BJ (cell line): ENCODE data around the gene PXK. TPM values are rescaled to one million over a fixed set of nuclear protein-coding genes. Genes with fewer than 3 reads are reported as not detected.

Experiments
- CTCF ChIA-PET: fragments of 350-600 bp; formaldehyde crosslinking; extraction: SDS; loops from one replicate; lab custom pipeline; 2021; ENCODE audit warnings: antibody characterized with exemption, inconsistent platforms; lab: Yijun Ruan, JAX
- POLR2A ChIA-PET: fragments of 300-600 bp; sonication (Branson Sonifier 250); formaldehyde crosslinking; extraction: SDS; loops from one replicate; lab custom pipeline; 2021; ENCODE audit warnings: antibody characterized with exemption; lab: Charles Lee
- DNase-seq: peaks from one replicate; pipeline ENCODE4 v3.0.0-alpha.2; 2011; ENCODE audit warnings: low read depth
- H3K27me3 ChIP-seq: 2 replicates; pipeline ENCODE4 v1.6.0; 2011; ENCODE audit warnings: low read length; ENCODE audit not compliant: control insufficient read depth, insufficient read depth
- H3K36me3 ChIP-seq: 2 replicates; pipeline ENCODE4 v1.5.1; 2011; ENCODE audit warnings: low read length; ENCODE audit not compliant: control insufficient read depth, insufficient read depth
- H3K4me3 ChIP-seq: 2 replicates; pipeline ENCODE4 v1.5.1; 2011; ENCODE audit warnings: low read depth, mild to moderate bottlenecking, control low read depth, low read length
- polyA plus RNA-seq: library from polyadenylated mRNA; depleted of rRNA; stranded (reverse); fragments of >200 nt; gene quantifications from 2 replicates; pipeline ENCODE4 v1.2.3, GENCODE V29; 2011
- TF ChIP-seq, protein P1 (sequence below): IDR thresholded peaks from 2 replicates; pipeline ENCODE4 v1.5.1; 2011; ENCODE audit warnings: low read depth, mild to moderate bottlenecking, control low read depth, inconsistent platforms, low read length, moderate library complexity; ENCODE audit not compliant: insufficient read depth

PXK gene
- polyA plus RNA-seq, 1 experiment, result 36.4 TPM

DNA sequence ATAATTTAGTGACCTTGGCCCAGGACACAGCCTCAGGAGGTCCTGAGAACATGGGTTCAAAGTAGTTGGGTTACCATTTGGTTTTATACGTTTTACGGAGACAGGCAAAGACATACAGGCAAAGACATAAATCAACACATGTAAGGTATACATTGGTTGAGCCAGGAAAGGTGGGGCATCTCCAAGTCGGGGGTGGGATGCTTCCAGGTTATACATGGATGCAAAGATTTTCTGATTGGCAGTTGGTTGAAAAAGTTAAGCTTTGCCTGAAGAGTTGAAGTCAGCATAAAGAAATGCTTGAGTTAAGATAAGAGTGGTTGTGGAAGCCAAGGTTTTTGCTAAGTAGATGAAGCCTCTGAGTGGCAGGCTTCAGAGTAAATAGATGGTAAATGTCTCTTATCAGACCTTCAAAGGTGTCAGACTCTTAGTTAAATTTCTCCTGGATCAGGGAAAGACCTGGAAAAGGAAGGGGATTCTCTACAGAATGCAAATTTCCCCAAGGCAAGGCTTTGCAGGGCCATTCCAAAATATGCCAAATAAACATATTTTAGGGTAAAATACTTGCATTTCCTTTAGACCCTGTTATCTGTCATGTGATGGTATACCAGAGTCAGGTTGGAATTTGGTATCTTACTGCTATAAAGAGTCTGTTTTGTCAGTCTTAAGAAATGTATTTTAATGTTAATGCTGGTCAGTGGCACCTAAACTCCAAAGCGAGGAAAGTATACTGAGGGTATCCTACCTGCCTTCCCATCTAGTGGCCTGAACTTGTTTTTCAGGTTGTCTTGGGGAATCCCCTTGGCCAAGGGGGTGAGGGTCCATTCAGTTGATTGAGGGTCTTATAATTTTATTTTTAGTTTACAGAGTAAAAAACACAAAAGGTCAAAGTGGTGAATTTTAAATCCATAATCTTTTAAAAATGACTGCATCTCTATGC, 109.1 kb downstream of the PXK start:
- POLR2A ChIA-PET, result no interaction called here
- CTCF ChIA-PET, result no interaction called here
- Histone ChIP-seq H3K27me3 (no peaks in the 10 kb centered on the region), H3K36me3 (no peaks in the 10 kb centered on the region), H3K4me3 (no peak overlapping the region)
- TF ChIP-seq, protein P1, sequence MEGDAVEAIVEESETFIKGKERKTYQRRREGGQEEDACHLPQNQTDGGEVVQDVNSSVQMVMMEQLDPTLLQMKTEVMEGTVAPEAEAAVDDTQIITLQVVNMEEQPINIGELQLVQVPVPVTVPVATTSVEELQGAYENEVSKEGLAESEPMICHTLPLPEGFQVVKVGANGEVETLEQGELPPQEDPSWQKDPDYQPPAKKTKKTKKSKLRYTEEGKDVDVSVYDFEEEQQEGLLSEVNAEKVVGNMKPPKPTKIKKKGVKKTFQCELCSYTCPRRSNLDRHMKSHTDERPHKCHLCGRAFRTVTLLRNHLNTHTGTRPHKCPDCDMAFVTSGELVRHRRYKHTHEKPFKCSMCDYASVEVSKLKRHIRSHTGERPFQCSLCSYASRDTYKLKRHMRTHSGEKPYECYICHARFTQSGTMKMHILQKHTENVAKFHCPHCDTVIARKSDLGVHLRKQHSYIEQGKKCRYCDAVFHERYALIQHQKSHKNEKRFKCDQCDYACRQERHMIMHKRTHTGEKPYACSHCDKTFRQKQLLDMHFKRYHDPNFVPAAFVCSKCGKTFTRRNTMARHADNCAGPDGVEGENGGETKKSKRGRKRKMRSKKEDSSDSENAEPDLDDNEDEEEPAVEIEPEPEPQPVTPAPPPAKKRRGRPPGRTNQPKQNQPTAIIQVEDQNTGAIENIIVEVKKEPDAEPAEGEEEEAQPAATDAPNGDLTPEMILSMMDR, result no peak
- DNase-seq, result no peak

DNA sequence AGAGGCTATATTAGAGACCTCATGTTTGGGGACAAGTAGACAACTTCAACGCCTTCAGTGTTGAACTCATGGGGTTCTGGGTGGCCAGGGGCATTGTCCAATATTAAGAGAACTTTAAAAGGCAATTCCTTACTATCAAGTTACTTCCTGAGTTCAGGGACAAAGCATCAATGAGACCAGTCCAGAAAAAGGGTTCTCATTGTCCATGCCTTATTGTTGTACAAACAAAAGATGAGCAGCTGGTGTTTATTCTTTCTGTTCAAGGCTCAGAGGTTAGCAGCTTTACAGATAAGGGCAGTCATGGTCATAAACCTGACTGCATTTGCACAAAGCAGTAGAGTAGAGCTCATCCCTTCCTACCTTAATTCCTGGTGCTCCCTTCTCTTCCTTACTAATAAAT, 119.5 kb downstream of the PXK start:
- TF ChIP-seq, protein P1, result no peak
- DNase-seq, result no peak
- peaks cover under 1% of the 10 kb centered on the region; the same call in 1 of the 2 replicates for H3K27me3 ChIP-seq
- no peak overlapping the region for H3K4me3 ChIP-seq
- H3K36me3 ChIP-seq, result no peaks in the 10 kb centered on the region
- ChIA-PET CTCF (interaction anchor here (4.0 kb wide), 1 partner anchor 12 kb away, joined by 15 read pairs; no protein-coding TSS in a partner anchor), POLR2A (no interaction called here)

DNA sequence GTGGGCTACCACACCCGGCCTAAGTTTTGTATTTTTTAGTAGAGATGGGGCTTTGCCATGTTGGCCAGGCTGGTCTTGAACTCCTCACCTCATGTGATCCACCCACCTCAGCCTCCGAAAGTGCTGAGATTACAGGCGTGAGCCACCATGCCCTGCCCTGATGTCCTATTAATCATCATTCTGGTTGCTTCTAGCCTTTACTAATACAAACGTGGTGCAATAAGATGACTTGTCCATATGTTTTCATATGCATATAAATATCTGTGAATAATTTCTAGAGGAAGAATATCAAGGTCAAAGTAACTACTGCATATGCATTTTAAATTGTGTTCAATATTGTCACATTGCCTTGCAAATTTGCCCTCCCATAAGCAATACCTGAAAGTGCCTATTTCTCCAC, 126.5 kb downstream of the PXK start:
- TF ChIP-seq, protein P1, result no peak
- POLR2A ChIA-PET, result no interaction called here
- no peaks in the 10 kb centered on the region for H3K36me3 ChIP-seq
- DNase-seq, result no peak
- no peak overlapping the region for H3K4me3 ChIP-seq
- CTCF ChIA-PET, result no interaction called here
- peaks cover 5% of the 10 kb centered on the region for H3K27me3 ChIP-seq

DNA sequence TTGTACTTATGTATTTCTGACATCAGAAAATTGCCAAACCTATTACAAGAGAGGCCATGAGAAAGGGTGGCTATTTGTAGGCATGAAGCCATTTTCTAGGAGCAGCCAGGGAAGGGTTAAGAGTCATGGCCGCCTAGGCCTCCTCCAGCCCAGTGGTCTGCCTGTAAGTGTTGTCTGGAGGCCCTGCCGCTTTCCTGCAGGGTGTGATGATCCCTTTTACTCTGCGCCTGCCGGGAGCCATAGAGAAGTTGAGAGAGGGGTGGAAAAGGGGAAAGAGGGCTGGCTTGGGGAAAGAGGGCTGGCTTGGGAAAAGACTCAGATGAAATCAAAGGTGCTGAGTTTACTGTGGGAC, 130.1 kb downstream of the PXK start:
- H3K27me3 ChIP-seq, result peaks cover 2% of the 10 kb centered on the region; the same call in 1 of the 2 replicates
- POLR2A ChIA-PET, result no interaction called here
- H3K36me3 ChIP-seq, result no peaks in the 10 kb centered on the region
- no peak overlapping the region for H3K4me3 ChIP-seq
- CTCF ChIA-PET, result no interaction called here
- TF ChIP-seq, protein P1, result no peak
- no peak for DNase-seq

DNA sequence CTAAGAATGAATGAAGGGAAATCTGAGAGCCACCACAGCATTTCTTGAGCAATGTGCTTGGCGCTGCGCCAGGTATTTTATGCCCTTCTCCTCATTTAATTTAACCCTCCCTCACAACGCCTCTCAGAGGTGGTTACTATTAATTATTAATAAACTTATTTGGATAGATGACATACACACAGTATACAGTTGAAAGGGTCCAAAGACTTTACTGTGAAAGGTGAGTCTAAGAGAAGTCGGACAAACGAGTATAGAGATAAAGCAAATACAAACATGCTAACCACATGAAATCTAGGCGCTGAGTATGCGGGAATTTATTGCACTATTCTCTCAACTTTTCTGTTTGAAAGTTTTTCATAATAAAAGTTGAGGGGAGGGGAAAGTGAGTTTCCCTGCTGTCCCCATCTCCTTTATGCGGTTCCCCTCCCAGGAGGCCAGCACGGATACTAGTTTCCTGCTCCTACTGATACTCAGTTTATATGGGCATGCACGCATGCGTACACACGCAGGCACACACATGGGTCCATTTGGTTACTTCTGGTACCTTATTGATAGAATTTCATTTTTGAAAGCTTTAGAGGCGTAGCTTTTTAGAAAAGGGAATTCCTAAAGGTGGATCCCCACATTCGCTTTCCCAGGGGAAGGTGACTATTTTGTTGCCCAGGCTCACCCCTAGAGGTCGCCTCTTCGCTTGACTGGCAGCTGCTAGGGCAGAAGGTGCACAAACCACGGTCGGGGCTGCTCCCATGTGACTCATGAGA, 130.7 kb downstream of the PXK start:
- TF ChIP-seq, protein P1, result peak; percentile 90
- ChIA-PET CTCF (interaction anchor here (0.7 to 1.4 kb wide), 16 partner anchors 9 to 146 kb away, joined by 3 to 15 read pairs (median 3); partner anchors contain the start of gene KCTD6), POLR2A (no interaction called here)
- no peaks in the 10 kb centered on the region for H3K36me3 ChIP-seq
- peak; percentile 41 for DNase-seq
- H3K4me3 ChIP-seq, result no peak overlapping the region
- H3K27me3 ChIP-seq, result peaks cover 2% of the 10 kb centered on the region; the same call in 1 of the 2 replicates
